Right lobe of liver (tissue), 6 donors: ENCODE data around the gene TMEM123. TPM values are rescaled to one million over a fixed set of nuclear protein-coding genes. Genes with fewer than 3 reads are reported as not detected.

Experiments
- ATAC-seq, 4 donors: fragments of 200-7000 bp; cut with Tn5 transposase; one replicate each; pipeline ENCODE4 v1.9.1; 2020; ENCODE audit warnings: mild to moderate bottlenecking in 4 of 4, moderate library complexity in 4 of 4
- DNase-seq, 3 donors: peaks; one replicate each; pipeline ENCODE4 v3.0.0-alpha.2; 2020
- H3K27ac ChIP-seq, 3 donors: fragments of 200-600 bp; one replicate each; pipeline ENCODE4 v1.8.0; 2022
- H3K27me3 ChIP-seq, 2 donors: fragments of 200-600 bp; one replicate each; pipeline ENCODE4 v1.8.0; 2022
- H3K36me3 ChIP-seq, 4 donors: fragments of 200-600 bp; sonication (generic) in 1 of 4; one replicate each; pipeline versions ENCODE4 v1.5.1 to v1.8.0; 2017 to 2022; ENCODE audit warnings: control low read depth in 1 of 4
- H3K4me1 ChIP-seq, 4 donors: fragments of 200-600 bp; sonication (generic) in 1 of 4; one replicate each; pipeline versions ENCODE4 v1.5.1 to v1.8.0; 2017 to 2022; ENCODE audit warnings: control low read depth in 1 of 4
- H3K4me3 ChIP-seq, 3 donors: fragments of 200-600 bp; one replicate each; pipeline ENCODE4 v1.8.0; 2022
- H3K9me3 ChIP-seq, 4 donors: fragments of 200-600 bp; sonication (generic) in 1 of 4; one replicate each; pipeline versions ENCODE4 v1.5.1 to v1.8.0; 2017 to 2022; ENCODE audit warnings: control low read depth in 1 of 4
- CTCF ChIP-seq, 4 donors: fragments of 200-600 bp in 3 of 4; fragments of 450-650 bp in 1 of 4; IDR thresholded peaks; one replicate each; pipeline versions ENCODE4 v1.5.1 to v1.8.0; 2016 to 2022; ENCODE audit warnings: antibody characterized with exemption in 4 of 4, mild to moderate bottlenecking in 2 of 4
- POLR2A ChIP-seq: fragments of 450-650 bp; IDR thresholded peaks from one replicate; pipeline ENCODE4 v1.6.1; 2017; ENCODE audit warnings: antibody characterized with exemption, mild to moderate bottlenecking
- WGBS: methylation state at CpG from one replicate; pipeline ENCODE4 v1.1.6; 2018; ENCODE audit warnings: low coverage, low lambda C conversion rate; ENCODE audit not compliant: insufficient coverage; ENCODE audit errors: missing lambda C conversion rate; 5-methylcytosine and 5-hydroxymethylcytosine counted together
- intact Hi-C, 2 donors: fragments of 100-400 bp; cut with DNase I; formaldehyde crosslinking; loops; one replicate each; pipeline versions ENCODE4 v1.11.2 to v1.14.1; 2022
- total RNA-seq, 6 experiments: library from RNA; depleted of rRNA in 2 of 6; stranded (reverse); fragments of >200 nt in 2 of 6; fragmentation: NEBNext Ultra II Directional in 3 of 6; extraction: Animal tissue kit (Norgen Biotek cat#: 25700) in 3 of 6; gene quantifications; one replicate each; pipeline versions ENCODE4 v1.1.0 to v1.2.4, GENCODE V29; 2016 to 2023
- donor health status: DM: no; HTN: yes; CAD: no.
- donor health status: DM: no; HTN: no; CAD: no.
- donor health status: DM: no; HTN: no; CAD: no.
- donor health status: DM: no; HTN: yes; CAD: no.
- donor health status: DM: no; HTN: yes; CAD: no.

TMEM123 gene
- total RNA-seq, 6 experiments from 2014 or later = 173 to 557 (median 229) TPM

GRCh38 chr11:102438311-102439062 lies 14.1 kb downstream of the TMEM123 start:
- H3K9me3 ChIP-seq = no peaks in the 10 kb centered on the region
- 89% methylated on average over 7 of the region's 18 CpGs for WGBS
- H3K4me3 ChIP-seq = no peak overlapping the region
- intact Hi-C loops = no loop called here
- no peaks in the 10 kb centered on the region for H3K36me3 ChIP-seq
- no peak overlapping the region for H3K27ac ChIP-seq
- no peak for ATAC-seq
- H3K4me1 ChIP-seq = no peaks in the 10 kb centered on the region
- TF ChIP-seq POLR2A (no peak), CTCF (IDR thresholded peaks at IDR 0.05) (no peak)
- no peaks in the 10 kb centered on the region for H3K27me3 ChIP-seq
- DNase-seq = no peak

- H3K4me1 ChIP-seq = no peaks in the 10 kb centered on the region
- H3K27ac ChIP-seq = no peak overlapping the region
- no peaks in the 10 kb centered on the region for H3K36me3 ChIP-seq
- H3K27me3 ChIP-seq = no peaks in the 10 kb centered on the region
- TF ChIP-seq CTCF (IDR thresholded peaks at IDR 0.05) = no peak
- no peak for TF ChIP-seq POLR2A
- no peak for DNase-seq
- ATAC-seq = peak; percentile 33 to 64 (median 39)
- 77% methylated on average over 2 of the region's 2 CpGs for WGBS
- H3K9me3 ChIP-seq = no peaks in the 10 kb centered on the region
- intact Hi-C loops = no loop called here
- no peak overlapping the region for H3K4me3 ChIP-seq
These were observed 14.8 kb downstream of the TMEM123 start for GRCh38 chr11:102437727-102438126.

DNA sequence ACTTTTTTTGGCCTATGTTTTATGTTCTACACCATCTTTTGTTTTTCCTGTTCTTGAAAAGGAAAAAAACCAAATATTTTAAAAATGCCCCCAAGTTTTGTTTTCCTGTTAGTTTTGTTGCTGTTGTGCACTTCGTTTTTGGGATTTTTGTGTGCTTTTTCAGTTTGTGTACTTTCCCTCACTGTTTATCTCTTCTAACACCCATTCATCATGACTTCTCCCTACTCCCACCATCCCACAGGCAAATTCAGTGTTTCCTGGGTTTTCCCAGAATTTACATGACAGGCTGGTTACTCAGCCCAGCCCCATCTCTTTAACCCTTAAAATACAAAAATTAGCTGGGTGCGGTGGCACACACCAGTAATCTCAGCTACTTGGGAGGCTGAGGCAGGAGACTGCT lies 15.6 kb downstream of the TMEM123 start:
- Histone ChIP-seq H3K4me3 (no peak overlapping the region), H3K27me3 (no peaks in the 10 kb centered on the region), H3K4me1 (no peaks in the 10 kb centered on the region), H3K27ac (no peak overlapping the region), H3K36me3 (no peaks in the 10 kb centered on the region), H3K9me3 (no peaks in the 10 kb centered on the region)
- ATAC-seq (no peak), DNase-seq (no peak)
- no peak for TF ChIP-seq CTCF (IDR thresholded peaks at IDR 0.05)
- TF ChIP-seq POLR2A = no peak
- 86% methylated on average over 2 of the region's 2 CpGs for WGBS
- intact Hi-C loops = no loop called here

DNA sequence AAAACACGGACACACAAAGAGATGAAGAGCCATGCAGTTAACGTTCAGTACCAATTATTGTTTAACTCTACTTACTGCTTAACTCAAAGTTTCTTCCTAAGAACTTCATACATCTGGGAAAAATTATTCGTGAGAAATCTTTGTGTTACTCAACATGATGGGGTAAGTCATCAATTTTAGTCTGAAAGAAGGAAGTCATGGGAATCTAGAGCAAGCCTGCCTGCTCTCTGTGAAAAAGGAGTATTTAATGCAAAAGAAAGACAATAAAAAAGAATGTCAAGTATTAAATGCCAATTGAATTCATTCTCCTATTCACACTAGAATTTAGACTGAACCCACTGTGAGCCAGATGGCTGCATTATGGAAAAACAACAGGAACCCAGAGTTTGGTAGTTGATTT lies 16.0 kb downstream of the TMEM123 start:
- H3K27ac ChIP-seq = no peak overlapping the region
- H3K9me3 ChIP-seq = no peaks in the 10 kb centered on the region
- ATAC-seq (peak in 1 of 4 donors; percentile 21), DNase-seq (no peak)
- TF ChIP-seq POLR2A (no peak), CTCF (IDR thresholded peaks at IDR 0.05) (no peak)
- H3K36me3 ChIP-seq = no peaks in the 10 kb centered on the region
- no peaks in the 10 kb centered on the region for H3K27me3 ChIP-seq
- no peaks in the 10 kb centered on the region for H3K4me1 ChIP-seq
- intact Hi-C loops = no loop called here
- no peak overlapping the region for H3K4me3 ChIP-seq
- WGBS = 59% methylated on average over 3 of the region's 3 CpGs
